H1 (cell line): ENCODE data around the gene ADARB2. TPM values are rescaled to one million over a fixed set of nuclear protein-coding genes. Genes with fewer than 3 reads are reported as not detected.

ENCODE experiments used
- BACH1 ChIP-seq: IDR thresholded peaks from 2 replicates; pipeline ENCODE4 v1.6.1; 2012; ENCODE audit warnings: low read length, improper control_type of control experiment
- CREB1 ChIP-seq: IDR thresholded peaks from 2 replicates; pipeline ENCODE4 v1.6.1; 2012; ENCODE audit warnings: inconsistent platforms
- EP300 ChIP-seq, 2 experiments: IDR thresholded peaks; 1 replicate in 1 of 2; 2 replicates in 1 of 2; pipeline ENCODE4 v1.6.1; 2011 to 2012; ENCODE audit warnings: low read depth in 2 of 2, low read length in 2 of 2, mild to moderate bottlenecking in 2 of 2, borderline replicate concordance in 1 of 2, inconsistent platforms in 1 of 2, moderate library complexity in 1 of 2
- PHF8 ChIP-seq: fragments of 200-600 bp; sonication (generic); conservative IDR thresholded peaks from 2 replicates; pipeline ENCODE4 v1.7.1; 2012; ENCODE audit warnings: low read depth, mild to moderate bottlenecking, inconsistent platforms, low read length, moderate library complexity
- TCF12 ChIP-seq: IDR thresholded peaks from 2 replicates; pipeline ENCODE4 v1.6.1; 2011; ENCODE audit warnings: low read depth, mild to moderate bottlenecking, low read length
- polyA plus RNA-seq, 7 experiments: library from polyadenylated mRNA; depleted of rRNA in 3 of 7; stranded (reverse) in 5 of 7; unstranded in 2 of 7; fragments of >200 nt in 5 of 7; fragments of 200-250 nt in 2 of 7; gene quantifications; 1 replicate in 5 of 7; 2 replicates in 1 of 7; 4 replicates in 1 of 7; pipeline versions ENCODE4 v1.2.1 to v1.2.3, GENCODE V29; 2011 to 2013; ENCODE audit warnings: missing spikeins in 2 of 7, mixed read lengths in 2 of 7
- total RNA-seq: library from RNA; stranded (reverse); fragmentation: NEBNext Ultra II Directional; extraction: Animal tissue kit (Norgen Biotek cat#: 25700); gene quantifications from 2 replicates; pipeline ENCODE4 v1.2.1, GENCODE V29; 2021

ADARB2 gene
- total and polyA plus RNA-seq, 2 of the 8 experiments (the other 6 are each of a cell fraction or from before 2014, with no cell fraction given), result 2.2 to 2.8 TPM

- TF ChIP-seq BACH1 (no peak), TCF12 (no peak), CREB1 (no peak), PHF8 (no peak), EP300 (IDR thresholded peaks at IDR 0.05; ENCODE audit: borderline replicate concordance in 1 of 2, low read depth in 2 of 2, low read length in 2 of 2) (no peak)
- TF ChIP-seq, all 59 proteins: peak for 0
Observed at GRCh38 chr10:1395025-1395480, 342.3 kb downstream of the ADARB2 start (continued).
